ENCODE measurements around the gene GNA12. TPM values are rescaled to one million over a fixed set of nuclear protein-coding genes. Genes with fewer than 3 reads are reported as not detected.
"Not testable (repeated sequence)": the region's sequence is repeated elsewhere in the genome, so short reads cannot be mapped to it uniquely, and the experiment has no call there.

GNA12 gene
- total RNA-seq, 1 experiment from 2014 or later = 63.8 TPM

DNA sequence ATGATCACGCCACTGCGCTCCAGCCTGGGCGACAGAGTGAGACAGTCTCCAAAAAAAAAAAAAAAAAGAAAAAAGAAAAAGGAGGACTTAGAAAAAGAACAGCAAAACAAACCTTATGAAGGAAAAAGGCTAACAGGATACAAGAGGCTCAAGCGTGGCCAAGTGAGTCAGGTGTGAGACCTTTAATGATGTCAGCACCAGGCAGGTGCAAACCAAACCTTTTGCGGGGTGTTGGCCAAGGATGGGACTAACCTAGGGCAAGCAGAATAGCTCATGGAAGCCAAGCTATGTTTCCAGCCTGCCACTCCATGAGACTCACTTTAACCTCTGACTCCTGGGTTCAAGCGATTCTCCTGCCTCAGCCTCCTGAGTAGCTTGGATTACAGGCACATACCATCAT, 11.3 kb upstream of the GNA12 start:
- no TSS peak for BruUV-seq (replicated peaks)
- TF ChIP-seq, protein P1, sequence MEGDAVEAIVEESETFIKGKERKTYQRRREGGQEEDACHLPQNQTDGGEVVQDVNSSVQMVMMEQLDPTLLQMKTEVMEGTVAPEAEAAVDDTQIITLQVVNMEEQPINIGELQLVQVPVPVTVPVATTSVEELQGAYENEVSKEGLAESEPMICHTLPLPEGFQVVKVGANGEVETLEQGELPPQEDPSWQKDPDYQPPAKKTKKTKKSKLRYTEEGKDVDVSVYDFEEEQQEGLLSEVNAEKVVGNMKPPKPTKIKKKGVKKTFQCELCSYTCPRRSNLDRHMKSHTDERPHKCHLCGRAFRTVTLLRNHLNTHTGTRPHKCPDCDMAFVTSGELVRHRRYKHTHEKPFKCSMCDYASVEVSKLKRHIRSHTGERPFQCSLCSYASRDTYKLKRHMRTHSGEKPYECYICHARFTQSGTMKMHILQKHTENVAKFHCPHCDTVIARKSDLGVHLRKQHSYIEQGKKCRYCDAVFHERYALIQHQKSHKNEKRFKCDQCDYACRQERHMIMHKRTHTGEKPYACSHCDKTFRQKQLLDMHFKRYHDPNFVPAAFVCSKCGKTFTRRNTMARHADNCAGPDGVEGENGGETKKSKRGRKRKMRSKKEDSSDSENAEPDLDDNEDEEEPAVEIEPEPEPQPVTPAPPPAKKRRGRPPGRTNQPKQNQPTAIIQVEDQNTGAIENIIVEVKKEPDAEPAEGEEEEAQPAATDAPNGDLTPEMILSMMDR (IDR thresholded peaks at IDR 0.05; ENCODE audit: insufficient read depth in 1 of 2, low read depth in 1 of 2, low read length in 1 of 2, severe bottlenecking in 1 of 2, unreplicated experiment in 1 of 2) = no peak
- intact Hi-C loops (cut with micrococcal nuclease; ENCODE audit: unreplicated experiment) = no loop called here
- no peak overlapping the region for H3K4me3 Mint-ChIP-seq (ENCODE audit: unreplicated experiment)
- no peaks in the 10 kb centered on the region for H3K36me3 ChIP-seq (ENCODE audit: control insufficient read depth, insufficient read depth, low read length)
- H3K27ac Mint-ChIP-seq (ENCODE audit: unreplicated experiment) = no peak overlapping the region
- no peaks in the 10 kb centered on the region for H3K27me3 Mint-ChIP-seq (ENCODE audit: insufficient read depth, unreplicated experiment)
- no peak overlapping the region for H3K4me3 ChIP-seq (ENCODE audit: low read depth, low read length)
- peaks cover 5% of the 10 kb centered on the region for H3K4me1 Mint-ChIP-seq (ENCODE audit: low read depth, unreplicated experiment)
- no peak for DNase-seq
- H3K9me3 Mint-ChIP-seq (ENCODE audit: unreplicated experiment) = no peaks in the 10 kb centered on the region
- H3K27me3 ChIP-seq (replicated peaks; ENCODE audit: control insufficient read depth, insufficient read depth, low read length) = no peaks in the 10 kb centered on the region
- no peaks in the 10 kb centered on the region for H3K36me3 Mint-ChIP-seq (ENCODE audit: insufficient read depth, unreplicated experiment)
- POLR2A ChIA-PET = interaction anchor here (0.6 kb wide), 1 partner anchor 15 kb away, joined by 4 read pairs; no protein-coding TSS in a partner anchor
- no peaks in the 10 kb centered on the region for H3K4me1 ChIP-seq
- CTCF ChIA-PET = interaction anchor here (0.5 kb wide), 1 partner anchor 173 kb away, joined by 4 read pairs; no protein-coding TSS in a partner anchor
- no peaks in the 10 kb centered on the region for H3K9me3 ChIP-seq

DNA sequence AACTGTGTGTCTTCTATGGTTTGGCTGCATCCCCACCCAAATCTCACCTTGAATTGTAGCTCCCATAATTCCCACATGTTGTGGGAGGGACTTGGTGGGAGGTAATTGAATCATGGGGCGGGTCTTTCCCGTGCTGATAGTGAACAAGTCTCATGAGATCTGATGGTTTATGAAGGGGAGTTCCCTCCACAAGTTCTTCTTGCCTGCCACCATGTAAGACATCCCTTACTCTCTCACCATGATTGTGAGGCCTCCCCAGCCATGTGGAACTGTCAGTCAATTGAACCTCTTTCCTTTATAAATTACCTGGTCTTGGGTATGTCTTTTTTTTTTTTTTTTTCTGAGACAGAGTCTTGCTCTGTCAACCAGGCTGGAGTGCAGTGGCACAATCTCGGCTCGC, 9.4 kb upstream of the GNA12 start:
- H3K9me3 ChIP-seq; intact Hi-C loops (cut with micrococcal nuclease; ENCODE audit: unreplicated experiment); DNase-seq; H3K27me3 Mint-ChIP-seq (ENCODE audit: insufficient read depth, unreplicated experiment); H3K27me3 ChIP-seq (replicated peaks; ENCODE audit: control insufficient read depth, insufficient read depth, low read length); CTCF ChIA-PET; H3K4me1 Mint-ChIP-seq (ENCODE audit: low read depth, unreplicated experiment); H3K36me3 ChIP-seq (ENCODE audit: control insufficient read depth, insufficient read depth, low read length); H3K4me3 Mint-ChIP-seq (ENCODE audit: unreplicated experiment); BruUV-seq (replicated peaks); H3K27ac Mint-ChIP-seq (ENCODE audit: unreplicated experiment); H3K4me1 ChIP-seq; POLR2A ChIA-PET; H3K36me3 Mint-ChIP-seq (ENCODE audit: insufficient read depth, unreplicated experiment); H3K4me3 ChIP-seq (ENCODE audit: low read depth, low read length); H3K9me3 Mint-ChIP-seq (ENCODE audit: unreplicated experiment): not testable (repeated sequence)

DNA sequence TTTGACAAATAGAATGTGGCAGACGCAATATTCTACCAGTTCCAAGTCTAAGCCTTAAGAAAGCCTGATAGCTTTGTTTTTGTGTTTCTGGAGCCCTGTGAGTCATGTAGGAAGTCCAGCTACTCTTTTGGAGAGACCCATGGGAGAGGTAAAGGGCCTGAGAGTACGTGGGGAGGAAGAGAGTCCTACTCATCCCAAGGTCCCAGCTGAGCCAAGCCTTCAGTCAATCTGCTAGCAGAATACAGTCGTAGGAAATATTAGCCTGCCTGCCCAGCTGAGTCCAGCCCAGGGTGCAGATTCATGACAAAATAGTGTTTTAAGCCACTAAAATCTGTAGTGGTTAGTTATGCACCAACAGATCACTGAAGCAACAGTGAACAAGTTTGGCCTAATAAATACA, 9.0 kb upstream of the GNA12 start:
- H3K36me3 ChIP-seq (ENCODE audit: control insufficient read depth, insufficient read depth, low read length) = no peaks in the 10 kb centered on the region
- H3K4me3 ChIP-seq (ENCODE audit: low read depth, low read length) = no peak overlapping the region
- ChIA-PET CTCF (no interaction called here), POLR2A (no interaction called here)
- no peaks in the 10 kb centered on the region for H3K36me3 Mint-ChIP-seq (ENCODE audit: insufficient read depth, unreplicated experiment)
- no peaks in the 10 kb centered on the region for H3K9me3 ChIP-seq
- H3K4me1 ChIP-seq = no peaks in the 10 kb centered on the region
- intact Hi-C loops (cut with micrococcal nuclease; ENCODE audit: unreplicated experiment) = no loop called here
- no peak for DNase-seq
- H3K4me3 Mint-ChIP-seq (ENCODE audit: unreplicated experiment) = no peak overlapping the region
- H3K27ac Mint-ChIP-seq (ENCODE audit: unreplicated experiment) = no peak overlapping the region
- H3K4me1 Mint-ChIP-seq (ENCODE audit: low read depth, unreplicated experiment) = peaks cover 5% of the 10 kb centered on the region
- H3K9me3 Mint-ChIP-seq (ENCODE audit: unreplicated experiment) = no peaks in the 10 kb centered on the region
- BruUV-seq (replicated peaks) = no TSS peak
- TF ChIP-seq, protein P1 (IDR thresholded peaks at IDR 0.05; ENCODE audit: insufficient read depth in 1 of 2, low read depth in 1 of 2, low read length in 1 of 2, severe bottlenecking in 1 of 2, unreplicated experiment in 1 of 2) = no peak
- no peaks in the 10 kb centered on the region for H3K27me3 Mint-ChIP-seq (ENCODE audit: insufficient read depth, unreplicated experiment)
- H3K27me3 ChIP-seq (replicated peaks; ENCODE audit: control insufficient read depth, insufficient read depth, low read length) = no peaks in the 10 kb centered on the region

DNA sequence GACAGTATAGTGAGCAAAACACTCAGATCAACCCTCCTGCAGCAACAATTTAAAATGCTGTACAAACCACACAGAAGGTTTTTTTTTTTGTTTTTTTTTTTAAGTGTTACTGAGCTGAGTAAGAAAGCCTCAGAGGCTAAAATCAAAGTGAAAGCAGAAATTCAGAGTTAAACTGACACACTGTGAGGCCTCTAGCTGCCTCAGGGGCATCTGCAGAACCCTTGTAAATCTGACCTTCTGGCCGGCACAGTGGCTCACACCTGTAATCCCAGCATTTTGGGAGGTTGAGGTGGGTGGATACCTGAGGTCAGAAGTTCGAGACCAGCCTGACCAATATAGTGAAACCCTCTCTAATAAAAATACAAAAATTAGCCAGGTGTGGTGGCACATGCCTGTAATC, 7.4 kb upstream of the GNA12 start:
- Histone ChIP-seq H3K36me3 (ENCODE audit: control insufficient read depth, insufficient read depth, low read length) (no peaks in the 10 kb centered on the region), H3K9me3 (no peaks in the 10 kb centered on the region), H3K27me3 (replicated peaks; ENCODE audit: control insufficient read depth, insufficient read depth, low read length) (no peaks in the 10 kb centered on the region), H3K4me3 (ENCODE audit: low read depth, low read length) (no peak overlapping the region), H3K4me1 (no peaks in the 10 kb centered on the region)
- no peaks in the 10 kb centered on the region for H3K27me3 Mint-ChIP-seq (ENCODE audit: insufficient read depth, unreplicated experiment)
- H3K4me3 Mint-ChIP-seq (ENCODE audit: unreplicated experiment) = no peak overlapping the region
- TF ChIP-seq, protein P1 (IDR thresholded peaks at IDR 0.05; ENCODE audit: insufficient read depth in 1 of 2, low read depth in 1 of 2, low read length in 1 of 2, severe bottlenecking in 1 of 2, unreplicated experiment in 1 of 2) = no peak
- DNase-seq = no peak
- no peaks in the 10 kb centered on the region for H3K9me3 Mint-ChIP-seq (ENCODE audit: unreplicated experiment)
- BruUV-seq (replicated peaks) = no TSS peak
- no peaks in the 10 kb centered on the region for H3K36me3 Mint-ChIP-seq (ENCODE audit: insufficient read depth, unreplicated experiment)
- peaks cover 4% of the 10 kb centered on the region for H3K4me1 Mint-ChIP-seq (ENCODE audit: low read depth, unreplicated experiment)
- intact Hi-C loops (cut with micrococcal nuclease; ENCODE audit: unreplicated experiment) = no loop called here
- no peak overlapping the region for H3K27ac Mint-ChIP-seq (ENCODE audit: unreplicated experiment)
- ChIA-PET CTCF (interaction anchor here (0.6 kb wide), 1 partner anchor 1167 kb away, joined by 3 read pairs; no protein-coding TSS in a partner anchor), POLR2A (no interaction called here)
